Activated naive CD4-positive, alpha-beta T cell treated with anti-CD3 and anti-CD28 coated beads, Interleukin-2, amount 50 U/mL, for 72 hours (primary cell): ENCODE data around the gene LMTK2. TPM values are rescaled to one million over a fixed set of nuclear protein-coding genes. Genes with fewer than 3 reads are reported as not detected.

Experiments
- total RNA-seq, 2 donors: library from RNA; stranded (reverse); gene quantifications; one replicate each; pipeline ENCODE4 v1.2.3, GENCODE V29; 2022

The LMTK2 gene
- total RNA-seq, 2 donors from 2014 or later: 10.8 to 14.9 TPM

Other genes with a start within 250 kb of the LMTK2 start
- 100 to 1,000 TPM; 112 to 156 TPM for gene ASNS, start 234.5 kb upstream of the LMTK2 start, total RNA-seq
- not detected for gene OCM2, start 116.7 kb upstream of the LMTK2 start, total RNA-seq
- gene BHLHA15, start 104.6 kb downstream of the LMTK2 start, total RNA-seq: under 1 TPM in 1 of 2 donors, not detected in 1; 0.66 TPM
- 10 to 100 TPM; 37.9 to 62.0 TPM for gene TECPR1, start 145.4 kb downstream of the LMTK2 start, total RNA-seq
- gene BRI3, start 174.8 kb downstream of the LMTK2 start, total RNA-seq: 10 to 100 TPM; 50.0 to 66.4 TPM